ENCODE data around the gene TMEM245. TPM values are rescaled to one million over a fixed set of nuclear protein-coding genes. Genes with fewer than 3 reads are reported as not detected.
"Not testable (repeated sequence)": the region's sequence is repeated elsewhere in the genome, so short reads cannot be mapped to it uniquely, and the experiment has no call there.

Gene TMEM245
- total RNA-seq, 2 donors from 2014 or later, result 30.7 to 35.5 TPM

DNA sequence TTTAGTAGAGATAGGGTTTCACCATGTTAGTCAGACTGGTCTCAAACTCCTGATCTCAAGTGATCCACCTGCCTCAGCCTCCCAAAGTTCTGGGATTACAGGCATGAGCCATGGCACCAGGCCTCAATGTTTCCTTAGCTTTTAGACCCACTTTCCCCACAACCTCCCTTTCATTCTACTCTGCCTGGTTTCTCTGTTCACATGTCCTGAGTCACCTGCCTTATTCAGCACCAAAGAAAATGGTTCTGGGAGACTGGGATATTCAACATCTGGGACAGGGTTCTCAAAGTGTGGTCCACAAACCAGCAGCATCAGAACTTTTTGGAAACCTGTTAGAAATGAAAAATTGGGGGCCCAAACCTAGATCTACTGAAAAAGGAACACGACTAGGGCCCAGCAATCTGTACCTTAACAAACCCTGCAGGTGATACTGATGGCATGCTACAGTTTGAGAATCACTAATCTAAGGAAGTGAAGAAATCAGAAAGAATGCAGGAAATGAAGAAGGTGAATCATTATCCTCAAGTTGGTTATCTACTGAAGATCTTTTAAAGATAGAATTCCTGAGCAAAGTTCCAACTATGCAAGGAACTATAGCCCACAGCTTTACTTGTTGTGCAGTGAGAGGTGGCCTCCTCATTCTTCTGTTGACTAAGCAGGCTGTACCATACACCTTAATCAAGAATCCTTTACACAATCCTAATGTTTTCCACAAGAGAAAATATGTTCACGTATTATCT, 54.6 kb downstream of the TMEM245 start:
- DNase-seq (no peak), ATAC-seq (replicated peaks in 1 of 2) (no peak)
- Mint-ChIP-seq H3K4me1 (ENCODE audit: low read depth) (no peaks in the 10 kb centered on the region), H3K27ac (peak overlapping the region; percentile 31), H3K9me3 (no peaks in the 10 kb centered on the region), H3K4me3 (no peak overlapping the region), H3K36me3 (ENCODE audit: insufficient read depth in 2 of 2) (peaks cover 3 to 7% of the 10 kb centered on the region in 2 donors), H3K27me3 (ENCODE audit: low read depth) (no peaks in the 10 kb centered on the region)

DNA sequence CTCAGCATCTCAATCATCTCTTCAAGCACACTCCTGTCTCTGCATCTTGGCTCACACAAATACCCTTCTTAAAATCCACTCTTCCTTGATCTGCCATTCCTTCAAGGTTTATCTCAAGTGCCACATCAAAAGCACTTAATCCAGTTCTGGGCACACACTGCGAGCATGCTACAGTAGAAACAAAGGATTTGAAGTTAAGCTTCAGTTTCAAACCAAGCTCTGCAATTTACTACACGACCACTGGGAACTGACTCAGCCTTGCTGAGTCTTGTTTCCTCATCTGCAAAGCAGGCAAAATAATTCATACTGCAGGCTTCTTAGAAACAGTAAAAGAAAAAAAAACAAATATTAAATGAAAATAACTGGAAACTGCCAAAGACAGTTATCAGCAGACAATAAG, 56.0 kb downstream of the TMEM245 start:
- no peak overlapping the region for H3K27ac Mint-ChIP-seq

DNA sequence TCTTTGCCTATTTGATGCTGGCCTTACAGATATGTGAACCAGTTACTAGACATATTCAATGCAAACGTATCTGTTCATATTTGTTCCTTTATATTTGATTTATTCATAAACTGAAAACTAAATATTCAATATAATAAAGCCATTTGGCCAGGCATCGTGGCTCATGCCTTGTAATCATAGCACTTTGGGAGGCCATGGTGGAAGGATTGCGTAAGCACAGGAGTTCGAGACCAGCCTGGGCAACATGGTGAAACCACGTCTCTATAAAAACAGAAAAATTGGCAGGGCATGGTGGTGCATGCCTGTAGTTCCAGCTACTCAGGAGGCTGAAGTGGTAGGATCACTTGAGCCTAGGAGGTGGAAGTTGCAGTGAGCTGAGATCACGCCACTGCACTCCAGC, 57.2 kb downstream of the TMEM245 start:
- ATAC-seq (replicated peaks in 1 of 2), result no peak
- H3K36me3 Mint-ChIP-seq (ENCODE audit: insufficient read depth in 2 of 2), result peaks cover 6 to 9% of the 10 kb centered on the region in 2 donors

More for the DNA sequence above, 56.0 kb downstream of the TMEM245 start:
- no peaks in the 10 kb centered on the region for H3K27me3 Mint-ChIP-seq (ENCODE audit: low read depth)
- H3K4me1 Mint-ChIP-seq (ENCODE audit: low read depth), result no peaks in the 10 kb centered on the region
- H3K9me3 Mint-ChIP-seq, result no peaks in the 10 kb centered on the region
- ATAC-seq (replicated peaks in 1 of 2) (peak in 1 of 2 donors; percentile 32), DNase-seq (no peak)
- H3K4me3 Mint-ChIP-seq, result no peak overlapping the region
- peaks cover 6 to 9% of the 10 kb centered on the region in 2 donors for H3K36me3 Mint-ChIP-seq (ENCODE audit: insufficient read depth in 2 of 2)

DNA sequence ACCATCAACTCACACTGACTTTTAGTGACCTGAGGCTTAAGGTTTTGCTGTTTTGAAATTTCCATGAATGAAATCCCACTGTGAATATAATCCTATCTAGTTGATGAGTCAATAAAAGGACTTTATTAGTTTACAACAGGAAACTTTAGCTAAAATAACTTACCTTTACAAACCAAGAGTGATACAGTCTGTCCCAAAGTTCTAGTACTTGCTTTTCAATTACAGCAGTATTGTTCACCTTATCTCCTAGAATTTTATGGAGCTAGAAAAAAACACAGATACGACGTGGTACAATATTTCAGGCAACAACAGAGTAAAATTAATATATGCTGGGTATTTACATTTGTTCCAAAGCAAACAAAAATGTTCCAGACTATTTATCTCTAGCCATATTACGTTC, 59.6 kb downstream of the TMEM245 start:
- no peak for ATAC-seq (replicated peaks in 1 of 2)
- Mint-ChIP-seq H3K36me3 (ENCODE audit: insufficient read depth in 2 of 2) (peaks cover 7 to 14% of the 10 kb centered on the region in 2 donors), H3K4me3 (no peak overlapping the region), H3K9me3 (no peaks in the 10 kb centered on the region), H3K27me3 (ENCODE audit: low read depth) (no peaks in the 10 kb centered on the region), H3K4me1 (ENCODE audit: low read depth) (peaks cover 2% of the 10 kb centered on the region), H3K27ac (no peak overlapping the region)
- DNase-seq, result no peak

More for the DNA sequence above, 57.2 kb downstream of the TMEM245 start:
- H3K27ac Mint-ChIP-seq, result no peak overlapping the region
- no peak for DNase-seq
- no peaks in the 10 kb centered on the region for H3K27me3 Mint-ChIP-seq (ENCODE audit: low read depth)
- H3K4me1 Mint-ChIP-seq (ENCODE audit: low read depth), result no peaks in the 10 kb centered on the region
- no peak overlapping the region for H3K4me3 Mint-ChIP-seq
- H3K9me3 Mint-ChIP-seq, result no peaks in the 10 kb centered on the region

DNA sequence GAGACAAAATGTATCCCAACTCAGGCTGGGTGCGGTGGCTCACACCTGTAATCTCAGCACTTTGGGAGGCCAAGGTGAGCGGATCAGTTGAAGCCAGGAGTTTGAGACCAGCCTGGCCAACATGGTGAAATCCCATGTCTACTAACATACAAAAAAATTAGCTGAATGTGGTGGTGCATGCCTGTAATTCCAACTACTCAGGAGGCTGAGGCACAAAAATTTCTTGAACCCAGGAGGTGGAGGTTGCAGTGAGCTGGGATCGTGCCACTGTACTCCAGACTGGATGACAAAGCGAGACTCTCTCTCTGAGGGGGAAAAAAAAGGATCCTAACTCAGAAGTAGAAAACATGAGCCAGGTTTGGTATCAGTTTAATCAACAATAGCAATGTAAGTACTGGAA, 66.6 kb downstream of the TMEM245 start:
- H3K36me3 Mint-ChIP-seq (ENCODE audit: insufficient read depth in 2 of 2), result peaks cover 8 to 26% of the 10 kb centered on the region in 2 donors
- not testable (repeated sequence) for H3K4me3 Mint-ChIP-seq; DNase-seq; H3K4me1 Mint-ChIP-seq (ENCODE audit: low read depth); ATAC-seq (replicated peaks in 1 of 2); H3K9me3 Mint-ChIP-seq; H3K27ac Mint-ChIP-seq; H3K27me3 Mint-ChIP-seq (ENCODE audit: low read depth)

DNA sequence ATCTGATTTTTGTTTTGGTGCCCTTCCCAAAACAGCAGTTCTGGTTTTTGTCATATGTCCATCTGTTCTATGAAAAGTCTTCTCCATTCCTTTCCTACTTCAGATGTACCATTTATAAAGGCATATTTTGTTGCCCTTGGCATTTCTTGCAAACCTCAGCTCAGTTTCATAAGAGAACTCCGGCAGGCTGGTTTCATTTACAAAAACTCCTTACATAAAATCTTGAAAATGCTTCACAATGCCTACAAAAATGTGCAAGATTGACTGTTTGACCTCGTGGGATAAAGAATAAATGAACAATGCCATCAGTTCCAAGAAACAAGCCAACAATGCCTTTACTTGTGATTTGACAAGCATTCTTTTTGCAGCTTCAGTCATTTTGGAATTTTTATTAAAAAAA, 67.3 kb downstream of the TMEM245 start:
- no peaks in the 10 kb centered on the region for H3K9me3 Mint-ChIP-seq
- H3K4me1 Mint-ChIP-seq (ENCODE audit: low read depth), result peaks cover 6% of the 10 kb centered on the region
- no peak overlapping the region for H3K4me3 Mint-ChIP-seq
- peaks cover 8 to 29% of the 10 kb centered on the region in 2 donors for H3K36me3 Mint-ChIP-seq (ENCODE audit: insufficient read depth in 2 of 2)
- ATAC-seq (replicated peaks in 1 of 2), result no peak
- H3K27me3 Mint-ChIP-seq (ENCODE audit: low read depth), result no peaks in the 10 kb centered on the region
- H3K27ac Mint-ChIP-seq, result no peak overlapping the region
- DNase-seq, result no peak

DNA sequence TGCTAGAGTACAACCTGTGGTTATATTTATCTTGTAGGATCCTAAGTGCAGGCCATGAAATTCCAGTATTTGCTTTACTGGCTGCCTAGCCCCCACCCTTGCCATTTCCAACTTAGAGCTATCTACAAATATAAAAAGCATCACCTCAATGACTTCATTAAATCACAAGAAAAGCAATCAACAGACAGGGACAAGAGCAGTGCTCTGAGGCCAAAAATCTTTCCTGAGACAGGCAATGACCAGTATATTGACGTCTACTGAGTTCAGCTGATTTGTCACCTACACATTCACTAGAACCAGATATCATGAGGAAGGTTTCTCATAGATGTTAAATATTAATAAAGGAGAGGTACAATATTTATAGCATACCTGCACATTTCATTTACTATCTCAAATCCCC, 68.0 kb downstream of the TMEM245 start:
- H3K9me3 Mint-ChIP-seq, result no peaks in the 10 kb centered on the region
- H3K4me3 Mint-ChIP-seq, result no peak overlapping the region
- ATAC-seq (replicated peaks in 1 of 2) (no peak), DNase-seq (no peak)
- H3K36me3 Mint-ChIP-seq (ENCODE audit: insufficient read depth in 2 of 2), result peaks cover 8 to 33% of the 10 kb centered on the region in 2 donors
- H3K27ac Mint-ChIP-seq, result no peak overlapping the region
- H3K27me3 Mint-ChIP-seq (ENCODE audit: low read depth), result no peaks in the 10 kb centered on the region
- H3K4me1 Mint-ChIP-seq (ENCODE audit: low read depth), result peaks cover 13% of the 10 kb centered on the region

DNA sequence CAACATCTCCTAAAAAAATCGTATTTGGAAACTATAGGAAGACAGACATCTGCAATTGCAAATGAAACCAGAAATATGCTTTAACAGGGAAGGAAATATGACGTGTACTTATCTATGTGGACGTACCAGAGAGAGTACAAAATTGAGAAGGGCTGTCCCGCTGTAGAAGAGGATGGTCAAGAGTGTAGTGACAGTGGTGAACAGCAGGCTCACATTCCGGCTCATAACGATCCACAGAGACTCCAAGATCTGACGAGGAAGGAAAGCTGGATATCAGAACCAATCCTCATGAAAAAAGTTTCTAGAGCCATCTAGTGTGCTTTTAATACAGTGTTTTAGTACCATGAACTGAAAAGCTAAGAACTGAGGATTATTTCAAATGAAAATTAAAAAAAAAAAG, 69.3 kb downstream of the TMEM245 start:
- Mint-ChIP-seq H3K4me1 (ENCODE audit: low read depth) (peaks cover 22% of the 10 kb centered on the region), H3K9me3 (no peaks in the 10 kb centered on the region), H3K4me3 (no peak overlapping the region), H3K27me3 (ENCODE audit: low read depth) (no peaks in the 10 kb centered on the region), H3K27ac (no peak overlapping the region), H3K36me3 (ENCODE audit: insufficient read depth in 2 of 2) (peaks cover 8 to 37% of the 10 kb centered on the region in 2 donors)
- DNase-seq, result no peak
- ATAC-seq (replicated peaks in 1 of 2), result no peak

DNA sequence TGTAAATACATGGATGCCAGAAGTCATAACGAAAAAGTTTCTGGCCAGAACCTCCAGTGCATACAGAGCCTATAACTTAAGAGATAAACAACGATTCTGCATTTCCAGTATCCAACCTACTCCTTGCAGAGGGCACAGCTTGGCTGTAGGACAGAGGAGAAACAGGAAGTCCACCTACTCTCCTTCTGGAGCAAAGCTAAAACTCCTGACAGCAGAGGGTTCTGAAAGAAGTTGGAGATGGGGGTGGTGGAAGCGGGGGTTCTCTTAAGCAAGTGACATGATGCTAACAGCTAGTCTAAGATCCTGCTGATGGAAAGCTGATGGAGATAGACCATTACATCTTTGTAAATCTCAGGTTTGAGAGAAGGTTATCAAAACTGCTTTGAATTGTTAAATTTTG, 70.9 kb downstream of the TMEM245 start:
- no peaks in the 10 kb centered on the region for H3K9me3 Mint-ChIP-seq
- no peak overlapping the region for H3K27ac Mint-ChIP-seq
- ATAC-seq (replicated peaks in 1 of 2), result no peak
- peaks cover 7 to 41% of the 10 kb centered on the region in 2 donors for H3K36me3 Mint-ChIP-seq (ENCODE audit: insufficient read depth in 2 of 2)
- DNase-seq, result no peak
- H3K27me3 Mint-ChIP-seq (ENCODE audit: low read depth), result no peaks in the 10 kb centered on the region
- no peak overlapping the region for H3K4me3 Mint-ChIP-seq
- H3K4me1 Mint-ChIP-seq (ENCODE audit: low read depth), result peaks cover 17% of the 10 kb centered on the region

DNA sequence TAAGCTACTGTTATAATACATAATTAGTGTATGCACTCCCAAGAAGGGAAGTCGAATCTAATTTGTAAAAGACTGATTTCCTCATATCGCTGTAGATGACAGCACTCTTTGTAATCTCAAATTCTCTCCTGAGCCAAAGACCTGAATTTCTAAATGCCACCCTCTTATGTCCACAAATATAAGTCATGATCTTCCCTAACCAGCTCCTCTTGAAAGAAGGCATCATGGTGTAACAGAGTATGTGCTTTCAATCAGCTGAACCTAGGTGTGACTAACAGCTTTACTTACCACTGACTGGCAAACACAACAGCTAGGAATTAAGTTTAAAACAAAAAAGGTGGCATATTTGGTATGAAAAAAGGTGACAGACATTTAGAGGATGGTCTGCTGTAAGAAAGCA, 72.5 kb downstream of the TMEM245 start:
- Mint-ChIP-seq H3K27me3 (ENCODE audit: low read depth) (no peaks in the 10 kb centered on the region), H3K9me3 (peaks cover 4 to 5% of the 10 kb centered on the region in 2 donors), H3K36me3 (ENCODE audit: insufficient read depth in 2 of 2) (peaks cover 12 to 51% of the 10 kb centered on the region in 2 donors), H3K4me3 (no peak overlapping the region), H3K27ac (peak overlapping the region; percentile 46), H3K4me1 (ENCODE audit: low read depth) (peaks cover 17% of the 10 kb centered on the region)
- no peak for ATAC-seq (replicated peaks in 1 of 2)
- DNase-seq, result no peak

DNA sequence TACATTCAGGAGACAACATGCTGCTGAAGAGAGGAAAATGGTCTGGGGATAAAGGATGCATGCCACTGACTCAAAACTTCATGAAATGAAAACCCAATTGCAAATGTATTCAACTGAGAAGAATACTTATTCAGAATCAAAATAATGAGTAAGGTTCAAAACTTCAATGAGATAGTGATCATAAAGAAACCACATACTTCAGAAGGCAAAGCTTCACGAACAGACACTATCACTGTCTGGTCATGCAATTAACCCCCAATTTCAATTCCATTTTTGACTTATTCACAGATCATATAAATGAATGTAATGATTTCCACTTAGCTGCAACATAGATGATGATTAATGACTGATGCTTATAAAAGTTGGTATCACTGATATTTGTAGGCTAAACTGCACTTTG, 73.4 kb downstream of the TMEM245 start:
- peak overlapping the region; percentile 46 for H3K27ac Mint-ChIP-seq
- no peak for DNase-seq
- peak; percentile 73 to 74 for ATAC-seq (replicated peaks in 1 of 2)

DNA sequence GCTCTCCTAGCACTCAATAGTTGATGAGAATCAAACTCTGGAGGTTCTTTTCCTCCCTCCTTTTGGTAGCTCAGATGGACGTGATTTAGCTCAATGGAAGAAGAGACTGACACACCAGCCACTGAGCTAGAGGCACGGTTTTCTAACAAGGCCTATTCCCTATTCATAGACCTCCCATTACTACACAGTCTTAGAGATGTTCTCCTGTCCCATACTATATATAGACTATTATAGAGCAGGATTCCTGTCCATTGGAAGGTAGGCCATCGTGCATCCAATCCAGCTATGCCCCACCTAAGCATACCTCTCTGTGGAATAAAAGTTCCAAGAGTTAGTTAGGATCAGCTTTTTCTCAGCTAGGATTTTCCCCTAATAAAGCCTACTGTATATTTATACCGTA, 76.2 kb downstream of the TMEM245 start:
- Mint-ChIP-seq H3K27me3 (ENCODE audit: low read depth) (no peaks in the 10 kb centered on the region), H3K36me3 (ENCODE audit: insufficient read depth in 2 of 2) (peaks cover 10 to 44% of the 10 kb centered on the region in 2 donors), H3K4me3 (no peak overlapping the region), H3K4me1 (ENCODE audit: low read depth) (peaks cover 17% of the 10 kb centered on the region), H3K9me3 (peaks cover 4 to 5% of the 10 kb centered on the region in 2 donors), H3K27ac (no peak overlapping the region)
- ATAC-seq (replicated peaks in 1 of 2) (no peak), DNase-seq (no peak)

More for the DNA sequence above, 73.4 kb downstream of the TMEM245 start:
- Mint-ChIP-seq H3K27me3 (ENCODE audit: low read depth) (no peaks in the 10 kb centered on the region), H3K4me3 (no peak overlapping the region), H3K36me3 (ENCODE audit: insufficient read depth in 2 of 2) (peaks cover 12 to 51% of the 10 kb centered on the region in 2 donors), H3K4me1 (ENCODE audit: low read depth) (peaks cover 17% of the 10 kb centered on the region), H3K9me3 (peaks cover 4 to 5% of the 10 kb centered on the region in 2 donors)

DNA sequence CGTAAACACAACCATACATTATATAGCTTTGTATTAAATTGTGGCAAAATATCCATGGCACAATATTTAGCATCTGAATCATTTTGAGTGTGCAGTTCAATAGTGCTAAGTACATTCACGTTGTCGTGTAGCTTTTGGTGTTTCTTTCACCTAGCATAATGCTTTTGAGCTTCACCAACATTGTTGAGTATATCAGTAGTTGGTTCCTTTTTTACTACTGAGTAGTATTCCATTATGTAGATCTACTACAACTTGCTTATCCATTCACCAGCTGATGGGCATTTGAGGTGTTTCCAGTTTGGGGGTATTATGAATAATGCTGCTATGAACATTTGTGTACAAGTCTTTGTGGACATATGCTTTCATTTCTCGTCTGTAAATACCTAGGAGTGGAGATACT, 79.2 kb downstream of the TMEM245 start:
- H3K4me1 Mint-ChIP-seq (ENCODE audit: low read depth), result no peaks in the 10 kb centered on the region
- H3K27me3 Mint-ChIP-seq (ENCODE audit: low read depth), result no peaks in the 10 kb centered on the region
- DNase-seq (no peak), ATAC-seq (replicated peaks in 1 of 2) (no peak)
- H3K4me3 Mint-ChIP-seq, result no peak overlapping the region
- H3K27ac Mint-ChIP-seq, result no peak overlapping the region
- peaks cover 4 to 5% of the 10 kb centered on the region in 2 donors for H3K9me3 Mint-ChIP-seq
- peaks cover 8 to 35% of the 10 kb centered on the region in 2 donors for H3K36me3 Mint-ChIP-seq (ENCODE audit: insufficient read depth in 2 of 2)

DNA sequence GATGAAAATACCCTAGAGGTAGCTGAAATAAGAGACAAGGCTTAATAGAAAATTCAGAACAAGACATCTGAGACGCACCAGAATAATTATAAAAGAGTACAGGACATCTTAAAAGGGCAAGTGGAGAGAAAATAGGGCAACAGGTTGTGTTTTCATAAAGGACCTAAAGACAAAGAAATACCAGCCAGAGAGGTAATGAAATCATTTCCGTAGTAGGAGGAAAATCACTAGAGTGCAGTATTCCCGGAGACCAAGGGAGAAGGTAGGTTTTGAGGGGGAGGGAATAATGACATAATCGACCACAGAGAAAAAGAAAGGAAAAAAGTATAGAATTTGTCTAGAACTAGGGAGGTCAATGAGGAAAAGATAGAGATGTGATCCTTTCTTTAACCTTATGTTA, 80.2 kb downstream of the TMEM245 start:
- Mint-ChIP-seq H3K27ac (no peak overlapping the region), H3K9me3 (peaks cover 4 to 5% of the 10 kb centered on the region in 2 donors), H3K4me1 (ENCODE audit: low read depth) (no peaks in the 10 kb centered on the region), H3K36me3 (ENCODE audit: insufficient read depth in 2 of 2) (peaks cover 8 to 31% of the 10 kb centered on the region in 2 donors), H3K27me3 (ENCODE audit: low read depth) (no peaks in the 10 kb centered on the region), H3K4me3 (no peak overlapping the region)
- ATAC-seq (replicated peaks in 1 of 2) (no peak), DNase-seq (no peak)
